H9 (cell line): ENCODE data around the gene SEC14L5. TPM values are rescaled to one million over a fixed set of nuclear protein-coding genes. Genes with fewer than 3 reads are reported as not detected.

Source experiments
- DNase-seq: peaks from one replicate; pipeline ENCODE4 v3.0.0-alpha.2; 2017
- H2AFZ ChIP-seq: one replicate; pipeline ENCODE4 v1.6.1; 2013; ENCODE audit warnings: mild to moderate bottlenecking, low read length, control low read depth, moderate library complexity
- H2AK5ac ChIP-seq: 2 replicates; pipeline ENCODE4 v1.6.1; 2013; ENCODE audit warnings: low read length, control low read depth, mixed read lengths; ENCODE audit not compliant: insufficient read length
- H2BK120ac ChIP-seq: one replicate; pipeline ENCODE4 v1.6.1; 2013; ENCODE audit warnings: low read depth, mild to moderate bottlenecking, low read length, control low read depth, inconsistent platforms; ENCODE audit not compliant: poor library complexity, severe bottlenecking
- H2BK12ac ChIP-seq: 2 replicates; pipeline ENCODE4 v1.6.1; 2013; ENCODE audit warnings: low read length, control low read depth, mixed read lengths, low read depth; ENCODE audit not compliant: insufficient read length
- H2BK15ac ChIP-seq: 2 replicates; pipeline ENCODE4 v1.6.1; 2013; ENCODE audit warnings: low read depth, low read length, control low read depth
- H2BK20ac ChIP-seq: one replicate; pipeline ENCODE4 v1.6.1; 2013; ENCODE audit warnings: low read depth, mild to moderate bottlenecking, low read length, control low read depth, inconsistent platforms; ENCODE audit not compliant: poor library complexity, severe bottlenecking
- H2BK5ac ChIP-seq: 2 replicates; pipeline ENCODE4 v1.6.1; 2013; ENCODE audit warnings: low read length, control low read depth, mixed read lengths; ENCODE audit not compliant: insufficient read length
- H3K14ac ChIP-seq: 2 replicates; pipeline ENCODE4 v1.6.1; 2013; ENCODE audit warnings: low read length, control low read depth; ENCODE audit not compliant: insufficient read depth
- H3K18ac ChIP-seq: 2 replicates; pipeline ENCODE4 v1.6.1; 2013; ENCODE audit warnings: low read depth, mild to moderate bottlenecking, mixed read lengths, low read length, control low read depth; ENCODE audit not compliant: insufficient read length
- H3K23ac ChIP-seq: 2 replicates; pipeline ENCODE4 v1.6.1; 2013; ENCODE audit warnings: low read length, control low read depth, mixed read lengths, low read depth; ENCODE audit not compliant: insufficient read length
- H3K23me2 ChIP-seq: 2 replicates; pipeline ENCODE4 v1.6.1; 2013; ENCODE audit warnings: low read depth, mild to moderate bottlenecking, mixed read lengths, low read length, control low read depth; ENCODE audit not compliant: insufficient read length, poor library complexity, severe bottlenecking
- H3K27ac ChIP-seq: 2 replicates; pipeline ENCODE4 v1.5.1; 2013; ENCODE audit warnings: low read length, control low read depth, mixed read lengths, low read depth; ENCODE audit not compliant: insufficient read length
- H3K27me3 ChIP-seq: 2 replicates; pipeline ENCODE4 v1.6.1; 2013; ENCODE audit warnings: low read length, control low read depth, inconsistent platforms; ENCODE audit not compliant: insufficient read depth
- H3K4ac ChIP-seq: 2 replicates; pipeline ENCODE4 v1.6.1; 2013; ENCODE audit warnings: low read depth, mild to moderate bottlenecking, control low read depth, inconsistent platforms, low read length, moderate library complexity
- H3K4me1 ChIP-seq: 2 replicates; pipeline ENCODE4 v1.6.1; 2013; ENCODE audit warnings: low read length, control low read depth, inconsistent platforms; ENCODE audit not compliant: insufficient read depth
- H3K4me2 ChIP-seq: 2 replicates; pipeline ENCODE4 v1.6.1; 2013; ENCODE audit warnings: low read length, control low read depth, mixed read lengths; ENCODE audit not compliant: insufficient read length, insufficient read depth
- H3K56ac ChIP-seq: 2 replicates; pipeline ENCODE4 v1.6.1; 2013; ENCODE audit warnings: low read depth, mild to moderate bottlenecking, mixed read lengths, low read length, control low read depth; ENCODE audit not compliant: insufficient read length
- H3K79me1 ChIP-seq: 2 replicates; pipeline ENCODE4 v1.6.1; 2013; ENCODE audit warnings: low read depth, mild to moderate bottlenecking, moderate library complexity, low read length, control low read depth, inconsistent platforms; ENCODE audit not compliant: insufficient read depth, poor library complexity, severe bottlenecking
- H3K79me2 ChIP-seq: 2 replicates; pipeline ENCODE4 v1.6.1; 2013; ENCODE audit warnings: low read length, control low read depth, inconsistent platforms; ENCODE audit not compliant: insufficient read depth
- H3K9ac ChIP-seq: 2 replicates; pipeline ENCODE4 v1.6.1; 2013; ENCODE audit warnings: low read length, control low read depth, mixed read lengths; ENCODE audit not compliant: insufficient read length; ENCODE audit errors: extremely low read depth
- H3K9me3 ChIP-seq: one replicate; pipeline ENCODE4 v1.6.1; 2013; ENCODE audit warnings: low read depth, low read length, inconsistent platforms; ENCODE audit not compliant: control insufficient read depth
- H3T11ph ChIP-seq: one replicate; pipeline ENCODE4 v1.6.1; 2013; ENCODE audit warnings: mild to moderate bottlenecking, low read length, control low read depth, inconsistent platforms
- H4K20me1 ChIP-seq: one replicate; pipeline ENCODE4 v1.6.1; 2013; ENCODE audit not compliant: control insufficient read depth, insufficient read length, insufficient read depth
- H4K5ac ChIP-seq: 2 replicates; pipeline ENCODE4 v1.6.1; 2013; ENCODE audit warnings: low read depth, mild to moderate bottlenecking, mixed read lengths, low read length, control low read depth; ENCODE audit not compliant: insufficient read length
- H4K8ac ChIP-seq: replicated peaks from 2 replicates; pipeline ENCODE4 v1.6.1; 2013; ENCODE audit warnings: low read length, control low read depth, mixed read lengths, low read depth; ENCODE audit not compliant: insufficient read length
- H4K91ac ChIP-seq: 2 replicates; pipeline ENCODE4 v1.6.1; 2013; ENCODE audit warnings: low read depth, mild to moderate bottlenecking, moderate library complexity, mixed read lengths, low read length, control low read depth; ENCODE audit not compliant: insufficient read length
- H3K27ac Mint-ChIP-seq, 3 experiments: 2 replicates in 2 of 3; 3 replicates in 1 of 3; pipeline ENCODE4 v1.8.0; 2020 to 2021; ENCODE audit warnings: mixed read lengths in 3 of 3, mild to moderate bottlenecking in 1 of 3, moderate library complexity in 1 of 3
- H3K27me3 Mint-ChIP-seq: 2 replicates; pipeline ENCODE4 v1.8.0; 2021; ENCODE audit warnings: low read depth, mild to moderate bottlenecking, moderate library complexity, mixed read lengths
- H3K36me3 Mint-ChIP-seq, 3 experiments: 2 replicates in 2 of 3; 3 replicates in 1 of 3; pipeline ENCODE4 v1.8.0; 2020 to 2021; ENCODE audit warnings: low read depth in 3 of 3, mixed read lengths in 3 of 3; ENCODE audit not compliant: insufficient read depth in 1 of 3
- H3K4me1 Mint-ChIP-seq, 2 experiments: 2 replicates each; pipeline ENCODE4 v1.8.0; 2020; ENCODE audit warnings: mixed read lengths in 2 of 2
- H3K4me3 Mint-ChIP-seq, 2 experiments: 2 replicates in 1 of 2; 3 replicates in 1 of 2; pipeline ENCODE4 v1.8.0; 2020 to 2021; ENCODE audit warnings: mild to moderate bottlenecking in 2 of 2, mixed read lengths in 2 of 2, moderate library complexity in 1 of 2
- H3K9me3 Mint-ChIP-seq, 2 experiments: 2 replicates in 1 of 2; 3 replicates in 1 of 2; pipeline ENCODE4 v1.8.0; 2020; ENCODE audit warnings: mild to moderate bottlenecking in 2 of 2, mixed read lengths in 2 of 2, moderate library complexity in 1 of 2
- WGBS: extraction: QIAGEN DNeasy Blood & Tissue Kit; methylation state at CpG from one replicate; pipeline ENCODE4 v1.1.7; 2013; ENCODE audit warnings: missing lambda C conversion rate, low lambda C conversion rate, mixed read lengths; ENCODE audit not compliant: insufficient read length; ENCODE audit errors: extremely low coverage; 5-methylcytosine and 5-hydroxymethylcytosine counted together
- total RNA-seq: library from RNA; stranded (reverse); gene quantifications from 2 replicates; pipeline ENCODE4 v1.2.1, GENCODE V29; 2021
- TF ChIP-seq, protein P1 (sequence below): fragments of 200-600 bp; sonication (generic); conservative IDR thresholded peaks from 3 replicates; pipeline ENCODE4 v1.8.0; 2021; ENCODE audit warnings: antibody characterized with exemption, mild to moderate bottlenecking

Gene SEC14L5
- total RNA-seq, 1 experiment from 2014 or later: 4.1 TPM

DNA sequence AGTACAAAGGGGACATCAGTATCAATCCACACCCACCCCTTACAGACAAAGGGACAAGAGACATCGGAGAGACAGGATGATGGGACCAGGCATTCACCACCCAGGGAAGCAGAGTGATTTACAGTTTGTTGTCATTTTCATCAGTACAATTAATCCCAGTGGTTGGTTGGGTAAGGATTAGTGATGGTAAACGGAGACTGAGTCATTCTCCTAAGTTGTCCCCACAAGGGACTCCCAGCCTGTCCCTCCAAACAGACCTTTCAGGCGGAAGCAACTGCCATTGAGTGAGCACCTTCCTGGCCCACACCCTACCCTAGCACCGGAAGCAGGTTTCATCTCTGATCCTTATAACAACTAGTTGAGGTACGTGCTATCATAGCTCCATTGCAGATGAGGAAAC is 32.3 kb upstream of the SEC14L5 start:
- Histone ChIP-seq H4K20me1 (no peaks in the 10 kb centered on the region), H3K4me1 (peaks cover 6% of the 10 kb centered on the region), H4K91ac (no peak overlapping the region), H2BK120ac (no peak overlapping the region), H3K56ac (no peak overlapping the region), H3K18ac (no peak overlapping the region), H2BK12ac (peak overlapping the region; percentile 25), H3K27me3 (no peaks in the 10 kb centered on the region), H3K9me3 (no peaks in the 10 kb centered on the region), H3K79me1 (no peaks in the 10 kb centered on the region), H2AFZ (no peak overlapping the region), H3K14ac (no peak overlapping the region), H3K23ac (no peak overlapping the region), H3K9ac (no peak overlapping the region), H2AK5ac (no peak overlapping the region), H3K79me2 (no peaks in the 10 kb centered on the region), H4K8ac (no peak overlapping the region), H3T11ph (no peak overlapping the region), H2BK5ac (no peak overlapping the region), H3K23me2 (no peaks in the 10 kb centered on the region), H2BK20ac (no peak overlapping the region), H3K27ac (no peak overlapping the region), H3K4ac (no peak overlapping the region), H4K5ac (no peak overlapping the region), H2BK15ac (no peak overlapping the region), H3K4me2 (no peak overlapping the region)
- Mint-ChIP-seq H3K4me1 (peaks cover 27 to 33% of the 10 kb centered on the region in 2 experiments), H3K4me3 (no peak overlapping the region), H3K36me3 (peaks cover 6 to 30% (median 21%) of the 10 kb centered on the region in 3 experiments), H3K27me3 (no peaks in the 10 kb centered on the region; the same call in none of the 2 replicates), H3K9me3 (peaks cover 8 to 9% of the 10 kb centered on the region in 2 experiments), H3K27ac (peak overlapping the region in 1 of 3 experiments; percentile 90; a peak in 2 of 7 replicates)
- WGBS: no CpG with 5 or more reads among the region's 5 CpGs
- TF ChIP-seq, protein P1, sequence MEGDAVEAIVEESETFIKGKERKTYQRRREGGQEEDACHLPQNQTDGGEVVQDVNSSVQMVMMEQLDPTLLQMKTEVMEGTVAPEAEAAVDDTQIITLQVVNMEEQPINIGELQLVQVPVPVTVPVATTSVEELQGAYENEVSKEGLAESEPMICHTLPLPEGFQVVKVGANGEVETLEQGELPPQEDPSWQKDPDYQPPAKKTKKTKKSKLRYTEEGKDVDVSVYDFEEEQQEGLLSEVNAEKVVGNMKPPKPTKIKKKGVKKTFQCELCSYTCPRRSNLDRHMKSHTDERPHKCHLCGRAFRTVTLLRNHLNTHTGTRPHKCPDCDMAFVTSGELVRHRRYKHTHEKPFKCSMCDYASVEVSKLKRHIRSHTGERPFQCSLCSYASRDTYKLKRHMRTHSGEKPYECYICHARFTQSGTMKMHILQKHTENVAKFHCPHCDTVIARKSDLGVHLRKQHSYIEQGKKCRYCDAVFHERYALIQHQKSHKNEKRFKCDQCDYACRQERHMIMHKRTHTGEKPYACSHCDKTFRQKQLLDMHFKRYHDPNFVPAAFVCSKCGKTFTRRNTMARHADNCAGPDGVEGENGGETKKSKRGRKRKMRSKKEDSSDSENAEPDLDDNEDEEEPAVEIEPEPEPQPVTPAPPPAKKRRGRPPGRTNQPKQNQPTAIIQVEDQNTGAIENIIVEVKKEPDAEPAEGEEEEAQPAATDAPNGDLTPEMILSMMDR: no peak
- no peak for DNase-seq
